LNCAP (cell line): ENCODE measurements around the gene LPO.
A peak's percentile ranks its signal among the peaks of the same experiment; 100 is the strongest.

Experiments
- CTCF ChIP-seq: fragments of 450-650 bp; IDR thresholded peaks from 2 replicates; pipeline ENCODE4 v1.5.1; 2017; ENCODE audit warnings: mild to moderate bottlenecking

LPO gene

GRCh38 chr17:58200024-58200633 lies 38.3 kb upstream of the LPO start:
- TF ChIP-seq CTCF = peak; percentile 62

GRCh38 chr17:58202859-58203258 lies 35.5 kb upstream of the LPO start:
- TF ChIP-seq CTCF = no peak

- TF ChIP-seq CTCF = no peak
Measured at GRCh38 chr17:58204796-58205195, 33.6 kb upstream of the LPO start.

- no peak for TF ChIP-seq CTCF
Measured at GRCh38 chr17:58205936-58206335, 32.4 kb upstream of the LPO start.

GRCh38 chr17:58207451-58207850 lies 30.9 kb upstream of the LPO start:
- TF ChIP-seq CTCF = no peak

GRCh38 chr17:58208344-58208743 lies 30.0 kb upstream of the LPO start:
- TF ChIP-seq CTCF = no peak

GRCh38 chr17:58210922-58211321 lies 27.5 kb upstream of the LPO start:
- no peak for TF ChIP-seq CTCF

GRCh38 chr17:58215685-58216084 lies 22.7 kb upstream of the LPO start:
- 0 out of 2 replicates have a peak, but pooled peaks have one; percentile 8 for TF ChIP-seq CTCF
